OCI-LY7 (cell line): ENCODE results near the gene ZNF827.

Source experiments
- EZH2phosphoT487 ChIP-seq: fragments of 200-600 bp; sonication (generic); IDR thresholded peaks from 2 replicates; pipeline ENCODE4 v1.6.1; 2018; ENCODE audit warnings: low read depth, borderline replicate concordance, mild to moderate bottlenecking, mixed run types, antibody characterized with exemption, low read length, moderate library complexity, mixed read lengths
- TF ChIP-seq, protein P1 (sequence below): fragments of 200-600 bp; sonication (generic); conservative IDR thresholded peaks from 2 replicates; pipeline ENCODE4 v1.5.1; 2014; ENCODE audit warnings: mild to moderate bottlenecking, antibody characterized with exemption, low read length, moderate library complexity, mixed read lengths

DNA sequence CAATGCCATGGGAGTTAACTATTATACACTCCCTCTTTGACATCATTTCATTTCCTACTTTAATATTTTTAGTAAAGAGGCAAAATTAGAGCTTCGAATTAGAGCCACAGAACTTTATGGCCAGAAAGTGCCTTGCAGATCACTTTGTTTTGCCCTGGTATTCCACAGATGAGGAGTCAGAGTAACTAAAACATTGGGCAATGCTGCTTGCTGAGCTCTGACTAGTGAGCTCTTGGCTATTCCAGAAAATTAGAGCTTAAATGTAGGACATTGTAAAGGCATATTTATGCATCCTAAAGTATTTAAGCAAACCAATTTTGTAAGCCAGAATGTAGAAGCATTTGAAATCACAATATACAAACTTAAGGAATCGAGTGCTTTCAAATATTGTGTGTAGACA is 6.3 kb upstream of the ZNF827 start:
- TF ChIP-seq, protein P1, sequence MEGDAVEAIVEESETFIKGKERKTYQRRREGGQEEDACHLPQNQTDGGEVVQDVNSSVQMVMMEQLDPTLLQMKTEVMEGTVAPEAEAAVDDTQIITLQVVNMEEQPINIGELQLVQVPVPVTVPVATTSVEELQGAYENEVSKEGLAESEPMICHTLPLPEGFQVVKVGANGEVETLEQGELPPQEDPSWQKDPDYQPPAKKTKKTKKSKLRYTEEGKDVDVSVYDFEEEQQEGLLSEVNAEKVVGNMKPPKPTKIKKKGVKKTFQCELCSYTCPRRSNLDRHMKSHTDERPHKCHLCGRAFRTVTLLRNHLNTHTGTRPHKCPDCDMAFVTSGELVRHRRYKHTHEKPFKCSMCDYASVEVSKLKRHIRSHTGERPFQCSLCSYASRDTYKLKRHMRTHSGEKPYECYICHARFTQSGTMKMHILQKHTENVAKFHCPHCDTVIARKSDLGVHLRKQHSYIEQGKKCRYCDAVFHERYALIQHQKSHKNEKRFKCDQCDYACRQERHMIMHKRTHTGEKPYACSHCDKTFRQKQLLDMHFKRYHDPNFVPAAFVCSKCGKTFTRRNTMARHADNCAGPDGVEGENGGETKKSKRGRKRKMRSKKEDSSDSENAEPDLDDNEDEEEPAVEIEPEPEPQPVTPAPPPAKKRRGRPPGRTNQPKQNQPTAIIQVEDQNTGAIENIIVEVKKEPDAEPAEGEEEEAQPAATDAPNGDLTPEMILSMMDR: no peak
- no peak for TF ChIP-seq EZH2phosphoT487
